Ramos (cell line): ENCODE results near the gene AGAP1.

Experiments
- in situ Hi-C: fragments of 300-500 bp; cut with MboI; formaldehyde crosslinking; loops from one replicate; pipeline ENCODE4 v1.14.3; 2022; ENCODE audit warnings: low sequenced_read_pairs; ENCODE audit not compliant: unreplicated experiment

Gene AGAP1

DNA sequence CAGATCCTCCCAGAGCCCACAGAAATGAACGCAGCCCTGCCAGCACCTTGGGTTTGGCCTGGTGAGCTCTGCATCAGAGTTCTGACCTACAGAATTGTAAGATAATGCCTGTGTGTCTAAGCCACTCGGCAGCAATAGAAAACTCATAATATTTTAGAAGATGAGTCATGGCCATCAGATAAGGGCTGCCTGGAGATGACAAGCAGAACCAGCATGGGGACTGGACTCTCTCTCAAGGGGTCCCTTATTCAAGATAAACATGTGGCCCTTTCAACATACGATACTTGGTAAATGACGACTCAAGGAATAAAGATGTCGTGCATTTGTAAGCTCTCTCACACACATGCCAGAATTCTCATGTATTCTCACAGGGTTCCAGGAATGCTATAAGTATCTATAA, 8.5 kb upstream of the AGAP1 start:
- in situ Hi-C loops: no loop called here

DNA sequence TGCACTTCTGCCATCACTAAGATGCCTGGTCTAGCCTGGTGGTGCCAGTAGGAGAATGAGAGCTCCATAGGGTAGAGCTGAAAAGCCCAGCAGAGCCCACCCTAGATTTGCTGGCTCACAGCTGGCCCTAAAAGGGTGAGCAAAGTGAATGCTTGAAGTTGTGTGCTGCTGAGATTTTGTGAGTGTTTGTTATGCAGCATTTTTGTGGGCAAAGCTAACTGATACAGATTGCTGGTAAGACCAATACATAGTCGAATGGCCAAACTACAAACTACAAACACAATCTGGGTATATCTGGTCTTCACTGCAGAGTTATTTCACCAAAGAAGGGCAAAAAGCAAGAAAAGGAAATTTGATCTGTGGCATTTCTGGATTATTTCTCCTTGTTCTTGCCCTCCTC, 7.1 kb upstream of the AGAP1 start:
- in situ Hi-C loops: no loop called here

- in situ Hi-C loops: no loop called here
These were observed 3.9 kb upstream of the AGAP1 start for GRCh38 chr2:235489897-235490296.

DNA sequence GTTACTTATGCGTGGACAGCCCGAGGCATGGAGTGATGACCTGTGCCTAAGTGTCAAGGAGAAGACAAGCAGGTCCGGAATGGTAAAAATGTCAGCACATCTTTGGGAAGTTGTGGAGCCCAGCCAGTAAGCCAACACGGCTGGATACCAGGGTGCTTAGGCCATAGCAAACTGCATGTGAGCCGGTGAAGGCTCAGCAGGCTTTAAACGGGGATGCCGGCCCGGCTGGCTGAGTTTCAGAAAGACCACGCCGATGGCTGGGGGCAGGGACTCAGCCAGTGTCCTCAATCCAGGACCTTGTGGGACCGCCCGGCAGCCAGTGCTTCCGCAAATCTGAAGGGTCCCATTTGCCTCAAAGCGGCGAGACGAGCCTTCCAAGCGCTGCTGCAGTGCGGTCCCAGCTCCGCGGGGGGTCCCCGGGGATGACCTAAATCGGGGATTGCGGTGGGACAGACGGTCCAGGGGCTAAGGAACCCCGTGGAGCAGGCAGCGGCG, 946 bp upstream of the AGAP1 start:
- in situ Hi-C loops: no loop called here

- in situ Hi-C loops: no loop called here
These were observed 455 bp upstream of the AGAP1 start for GRCh38 chr2:235493402-235493774.

DNA sequence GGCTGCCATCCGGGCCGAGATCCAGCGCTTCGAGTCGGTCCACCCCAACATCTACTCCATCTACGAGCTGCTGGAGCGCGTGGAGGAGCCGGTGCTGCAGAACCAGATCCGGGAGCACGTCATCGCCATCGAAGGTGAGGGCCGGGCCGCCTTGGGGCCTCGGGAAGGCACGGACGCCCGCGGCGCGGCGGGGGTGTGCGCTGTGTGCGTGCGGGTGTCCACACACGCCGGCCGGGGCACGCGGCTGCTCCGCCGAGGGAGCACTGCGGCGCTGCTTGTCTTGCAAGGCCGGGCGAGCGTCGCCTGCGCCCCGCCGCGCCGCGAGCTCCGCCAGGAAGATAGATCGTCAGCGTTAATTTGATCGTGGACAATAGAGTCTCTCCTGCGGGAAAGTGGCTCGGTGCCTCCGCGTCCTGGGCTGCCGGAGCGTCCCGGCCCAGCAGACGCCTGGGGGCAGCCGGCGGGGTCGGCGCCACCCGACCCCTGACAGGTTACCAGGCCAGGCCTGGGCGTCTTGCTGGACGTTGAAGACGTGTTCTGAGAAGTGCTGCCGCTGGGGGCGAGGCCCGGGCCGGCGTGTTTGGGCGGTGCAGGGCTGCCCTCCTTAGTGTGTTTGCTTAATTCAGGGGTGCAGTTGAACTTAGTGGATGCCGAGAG, 1.0 kb downstream of the AGAP1 start:
- in situ Hi-C loops: no loop called here

GRCh38 chr2:235495373-235496238, 1.8 kb downstream of the AGAP1 start:
- in situ Hi-C loops: no loop called here

DNA sequence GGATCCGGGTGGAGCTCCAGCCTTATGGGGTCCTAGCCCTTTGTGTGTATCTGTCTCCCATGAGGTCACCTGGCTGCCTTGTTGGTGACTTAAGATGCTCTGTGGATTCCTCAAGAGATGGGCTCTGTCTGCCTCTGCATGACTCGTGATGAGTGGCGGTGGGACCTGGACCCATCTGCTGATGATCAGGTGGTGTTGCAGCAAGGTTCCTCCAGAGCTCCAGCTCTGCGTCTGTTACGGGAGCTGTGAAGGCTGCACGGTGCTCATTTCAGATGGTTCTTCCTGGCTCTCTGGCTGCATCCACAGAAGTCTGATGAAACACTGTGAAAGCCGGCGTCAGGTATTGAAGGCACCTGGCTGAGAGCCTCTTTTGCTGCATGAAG, 2.4 kb downstream of the AGAP1 start:
- in situ Hi-C loops: no loop called here

GRCh38 chr2:235497096-235497495, 3.3 kb downstream of the AGAP1 start:
- in situ Hi-C loops: no loop called here

DNA sequence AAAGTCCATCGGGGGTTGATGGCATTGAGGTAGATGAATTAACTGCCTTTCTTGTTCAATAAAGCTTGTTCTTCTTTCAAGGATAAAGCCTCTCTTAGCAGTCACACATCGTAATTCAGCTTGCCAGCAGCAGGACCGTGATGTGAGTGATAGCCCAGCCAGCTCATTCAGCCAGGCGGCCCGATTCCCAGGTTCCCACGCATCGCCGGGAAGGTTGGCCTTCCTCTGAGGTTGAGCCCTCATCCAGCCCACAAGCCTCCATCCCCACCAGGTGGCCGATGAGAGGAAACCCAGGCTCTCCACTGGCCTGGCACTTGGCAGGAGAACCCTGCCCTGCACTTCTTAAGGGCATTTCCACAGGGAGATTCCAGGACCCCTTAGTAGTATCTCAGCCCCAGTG, 4.7 kb downstream of the AGAP1 start:
- in situ Hi-C loops: no loop called here

DNA sequence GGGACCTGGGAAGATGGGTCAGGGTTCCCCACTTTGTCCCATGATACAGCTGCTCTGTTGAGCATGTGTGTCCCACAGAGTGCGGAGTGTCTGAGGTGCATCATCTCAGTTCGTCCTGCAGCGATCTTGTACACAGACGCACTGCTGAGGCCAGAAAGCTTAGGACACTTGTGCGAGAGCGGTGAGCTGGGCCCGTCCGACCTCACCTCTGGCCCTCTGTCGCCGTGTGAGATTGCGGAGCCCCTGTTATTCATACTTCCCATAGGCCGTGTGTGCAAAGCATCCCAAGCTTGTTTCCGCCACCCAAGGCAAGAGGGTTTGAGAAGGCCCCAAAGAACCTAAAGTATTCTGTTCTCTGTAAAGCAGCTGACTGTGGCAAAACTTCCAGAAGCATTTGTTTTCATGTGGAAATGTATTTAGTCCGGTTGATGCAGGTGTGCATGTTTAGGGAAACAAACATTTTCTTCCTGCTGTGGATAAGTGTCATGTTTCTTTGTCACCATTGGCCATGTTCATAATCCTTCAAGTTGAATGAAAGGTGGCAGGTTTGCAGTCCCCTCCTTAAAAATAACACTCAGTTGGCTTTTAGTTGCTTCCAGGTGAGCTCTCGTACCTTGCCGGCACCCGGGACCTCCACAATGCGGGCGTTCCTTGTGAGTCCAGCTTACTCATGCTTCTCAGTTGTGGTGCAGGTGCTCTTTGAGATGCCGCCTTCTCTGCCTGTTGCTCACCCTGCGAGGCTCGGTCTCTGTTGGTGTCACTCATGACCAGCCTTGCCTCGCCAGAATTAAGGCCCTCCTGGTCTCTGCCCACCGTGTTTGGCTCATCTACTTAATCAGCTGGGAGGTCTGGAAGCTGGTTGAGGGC, 5.3 kb downstream of the AGAP1 start:
- in situ Hi-C loops: no loop called here

- in situ Hi-C loops: no loop called here
These were observed 6.4 kb downstream of the AGAP1 start for GRCh38 chr2:235500110-235500760.

- in situ Hi-C loops: no loop called here
These were observed 7.2 kb downstream of the AGAP1 start for GRCh38 chr2:235500761-235501672.

DNA sequence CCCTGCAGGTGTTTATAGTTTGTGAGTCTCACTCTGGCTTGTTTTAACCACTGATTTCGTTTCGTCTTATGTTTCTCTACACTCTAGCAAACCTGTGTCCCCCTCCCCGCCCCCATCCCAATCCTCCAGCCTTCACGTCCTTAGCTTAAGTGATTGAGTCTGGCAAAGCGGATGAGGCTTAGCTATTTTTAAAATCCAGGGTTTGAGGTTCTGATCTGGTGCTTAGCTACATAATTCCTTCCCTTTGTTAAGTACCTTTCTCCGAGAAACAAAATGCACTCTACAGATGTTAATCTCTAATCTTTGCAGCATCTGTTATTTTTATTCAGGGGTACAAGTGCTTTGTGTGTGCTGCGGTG, 7.8 kb downstream of the AGAP1 start:
- in situ Hi-C loops: no loop called here

DNA sequence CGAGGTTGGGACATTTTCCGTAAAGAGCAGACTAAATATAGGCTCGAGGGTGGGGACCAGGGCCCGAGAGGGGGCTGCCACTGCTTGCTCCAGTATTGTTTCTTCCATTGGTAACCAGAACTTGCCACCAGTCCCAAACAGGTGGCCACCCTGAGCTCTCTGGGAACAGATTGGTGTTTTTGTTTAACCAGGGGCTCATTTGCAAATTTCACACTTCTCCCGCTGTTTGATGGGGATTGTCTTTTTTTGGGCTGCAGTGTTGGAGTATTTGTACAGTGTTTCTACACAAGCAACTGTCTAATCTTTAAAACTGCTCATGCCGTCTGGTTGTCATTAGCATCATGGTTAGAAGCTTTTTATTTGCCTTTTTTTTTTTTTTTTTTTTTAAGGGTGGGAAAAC, 8.5 kb downstream of the AGAP1 start:
- in situ Hi-C loops: no loop called here

GRCh38 chr2:235504441-235505180, 10.8 kb downstream of the AGAP1 start:
- in situ Hi-C loops: no loop called here

- in situ Hi-C loops: no loop called here
These were observed 11.4 kb downstream of the AGAP1 start for GRCh38 chr2:235505181-235505741.

DNA sequence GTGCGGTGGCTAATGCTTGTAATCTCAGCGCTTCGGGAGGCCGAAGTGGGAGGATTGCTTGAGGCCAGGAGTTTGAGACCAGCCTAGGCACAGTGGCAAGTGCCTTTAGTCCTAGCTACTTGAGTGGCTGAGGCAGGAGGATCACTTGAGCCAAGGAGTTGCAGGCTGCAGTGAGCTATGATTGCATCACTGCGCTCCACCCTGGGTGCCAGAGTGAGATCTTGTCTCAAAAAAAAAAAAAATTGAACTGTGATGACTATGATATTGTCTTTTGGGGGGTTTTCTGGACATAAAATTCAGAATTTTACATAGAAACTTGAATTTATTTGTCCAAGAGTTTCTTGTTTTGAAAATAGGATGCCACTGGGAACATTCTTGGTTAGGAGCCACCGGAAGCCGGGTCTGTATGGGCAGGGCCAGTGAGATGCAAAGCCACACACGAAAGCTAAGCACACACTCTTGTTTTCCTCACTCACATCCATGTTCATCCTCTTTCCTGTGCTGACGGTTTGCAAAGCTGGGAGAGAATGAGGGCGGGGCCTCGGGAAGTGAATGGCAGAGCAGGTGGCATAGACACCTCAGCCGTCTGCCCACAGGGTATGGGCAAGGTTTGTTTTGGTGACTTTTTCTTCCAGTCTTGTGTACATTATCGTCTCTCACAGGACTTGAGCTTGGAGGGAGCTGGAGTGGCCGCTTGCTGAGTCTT, 12.6 kb downstream of the AGAP1 start:
- in situ Hi-C loops: no loop called here
